NCI-H2171 (cell line): ENCODE results near the gene INVS.
A peak's percentile ranks its signal among the peaks of the same experiment; 100 is the strongest.
"Not testable (repeated sequence)": the region's sequence is repeated elsewhere in the genome, so short reads cannot be mapped to it uniquely, and the experiment has no call there.

Experiments used
- DNase-seq: peaks from one replicate; lab custom pipeline; 2025; lab: John Stamatoyannopoulos, UW

INVS gene

GRCh38 chr9:100196828-100197227, 97.8 kb downstream of the INVS start:
- DNase-seq: no peak

GRCh38 chr9:100197553-100197952, 98.5 kb downstream of the INVS start:
- no peak for DNase-seq

GRCh38 chr9:100202806-100203205, 103.8 kb downstream of the INVS start:
- no peak for DNase-seq

GRCh38 chr9:100204796-100205195, 105.8 kb downstream of the INVS start:
- no peak for DNase-seq

GRCh38 chr9:100206899-100207298, 107.9 kb downstream of the INVS start:
- DNase-seq: no peak

- no peak for DNase-seq
Observed at GRCh38 chr9:100208673-100209072, 109.6 kb downstream of the INVS start.

- DNase-seq: no peak
Observed at GRCh38 chr9:100211476-100211875, 112.4 kb downstream of the INVS start.

GRCh38 chr9:100213730-100214477, 114.9 kb downstream of the INVS start:
- DNase-seq: no peak

GRCh38 chr9:100216178-100216787, 117.2 kb downstream of the INVS start:
- no peak for DNase-seq

- DNase-seq: no peak
Observed at GRCh38 chr9:100217536-100217935, 118.5 kb downstream of the INVS start.

GRCh38 chr9:100219347-100219746, 120.3 kb downstream of the INVS start:
- no peak for DNase-seq

GRCh38 chr9:100220936-100221335, 121.9 kb downstream of the INVS start:
- DNase-seq: no peak

- DNase-seq: no peak
Observed at GRCh38 chr9:100221538-100221937, 122.5 kb downstream of the INVS start.

- DNase-seq: peak; percentile 38
Observed at GRCh38 chr9:100222674-100223073, 123.6 kb downstream of the INVS start.

- no peak for DNase-seq
Observed at GRCh38 chr9:100227636-100228035, 128.6 kb downstream of the INVS start.

GRCh38 chr9:100228352-100228869, 129.4 kb downstream of the INVS start:
- DNase-seq: no peak

- no peak for DNase-seq
Observed at GRCh38 chr9:100229136-100229535, 130.1 kb downstream of the INVS start.

GRCh38 chr9:100229561-100229960, 130.5 kb downstream of the INVS start:
- no peak for DNase-seq

- DNase-seq: not testable (repeated sequence)
Observed at GRCh38 chr9:100236986-100237385, 137.9 kb downstream of the INVS start.

- no peak for DNase-seq
Observed at GRCh38 chr9:100240512-100240911, 141.5 kb downstream of the INVS start.

GRCh38 chr9:100267211-100267610, 168.2 kb downstream of the INVS start:
- DNase-seq: no peak

- DNase-seq: no peak
Observed at GRCh38 chr9:100268271-100268670, 169.2 kb downstream of the INVS start.

- no peak for DNase-seq
Observed at GRCh38 chr9:100269656-100270055, 170.6 kb downstream of the INVS start.
